Testis (tissue), 3 donors: ENCODE measurements around the gene SLC16A12. TPM values are rescaled to one million over a fixed set of nuclear protein-coding genes. Genes with fewer than 3 reads are reported as not detected.

ENCODE experiments used
- DNase-seq: peaks from one replicate; pipeline ENCODE4 v3.0.0-alpha.2; 2019
- H3K27ac ChIP-seq, 2 donors: fragments of 200-600 bp; sonication (generic); one replicate each; pipeline ENCODE4 v1.5.1; 2019
- H3K27me3 ChIP-seq: fragments of 200-600 bp; sonication (generic); one replicate; pipeline ENCODE4 v1.5.1; 2019
- H3K36me3 ChIP-seq: fragments of 200-600 bp; sonication (generic); one replicate; pipeline ENCODE4 v1.5.1; 2017; ENCODE audit warnings: low read depth; ENCODE audit errors: missing control alignments
- H3K4me1 ChIP-seq: fragments of 200-600 bp; sonication (generic); one replicate; pipeline ENCODE4 v1.5.1; 2019
- H3K4me3 ChIP-seq, 2 donors: fragments of 200-600 bp; sonication (generic); one replicate each; pipeline ENCODE4 v1.5.1; 2017 to 2019
- H3K9me3 ChIP-seq: fragments of 200-600 bp; sonication (generic); one replicate; pipeline ENCODE4 v1.5.1; 2017
- POLR2A ChIP-seq: fragments of 450-650 bp; IDR thresholded peaks from one replicate; pipeline ENCODE4 v1.6.1; 2017; ENCODE audit warnings: antibody characterized with exemption, mild to moderate bottlenecking, moderate library complexity
- WGBS, 2 donors: methylation state at CpG; one replicate each; pipeline ENCODE4 v1.1.5; 2018; 5-methylcytosine and 5-hydroxymethylcytosine counted together
- intact Hi-C: fragments of 100-400 bp; cut with DNase I; formaldehyde crosslinking; loops from one replicate; pipeline ENCODE4 v1.15.1; 2023; ENCODE audit warnings: low total_unique reads
- polyA plus RNA-seq: library from polyadenylated mRNA; stranded (reverse); fragments of 350-450 nt; fragmentation: Illumina TruSeq; extraction: RNeasy Lipid Tissue Mini Kit (QIAGEN cat#74804); gene quantifications from one replicate; pipeline ENCODE4 v1.2.3, GENCODE V29; 2014; ENCODE audit warnings: low read depth, low replicate concordance; ENCODE audit not compliant: insufficient read depth
- total RNA-seq, 2 donors: library from RNA; depleted of rRNA; stranded (reverse); fragments of >200 nt; gene quantifications; one replicate each; pipeline ENCODE4 v1.2.3, GENCODE V29; 2016
- TF ChIP-seq, protein P1 (sequence below), 3 experiments: fragments of 450-650 bp in 2 of 3; fragments of 200-600 bp in 1 of 3; sonication (generic) in 1 of 3; IDR thresholded peaks; one replicate each; pipeline ENCODE4 v1.5.1; 2016 to 2019; ENCODE audit warnings: antibody characterized with exemption in 3 of 3, mild to moderate bottlenecking in 2 of 3, moderate library complexity in 1 of 3

SLC16A12 gene
- total and polyA plus RNA-seq, 3 donors from 2014 or later, result 1.9 to 6.0 (median 2.8) TPM

DNA sequence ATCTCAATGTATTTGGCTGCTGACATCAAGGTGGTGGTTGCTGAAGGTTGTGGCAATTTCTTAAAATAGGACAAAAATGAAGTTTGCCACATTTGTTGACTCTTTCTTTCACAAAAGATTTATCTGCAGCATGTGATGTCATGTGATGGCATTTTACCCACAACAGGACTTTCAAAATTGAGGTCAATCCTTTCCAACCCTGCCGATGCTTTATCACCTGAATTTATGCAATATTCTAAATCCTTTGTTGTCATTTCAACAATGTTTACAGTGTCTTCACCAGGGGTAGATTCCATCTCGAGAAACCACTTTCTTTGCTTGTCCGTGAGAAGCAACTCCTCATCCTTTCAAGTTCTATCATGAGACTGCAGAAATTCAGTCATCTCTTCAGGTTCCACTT is 40.6 kb upstream of the SLC16A12 start:
- H3K27ac ChIP-seq, result no peak overlapping the region
- TF ChIP-seq, protein P1, sequence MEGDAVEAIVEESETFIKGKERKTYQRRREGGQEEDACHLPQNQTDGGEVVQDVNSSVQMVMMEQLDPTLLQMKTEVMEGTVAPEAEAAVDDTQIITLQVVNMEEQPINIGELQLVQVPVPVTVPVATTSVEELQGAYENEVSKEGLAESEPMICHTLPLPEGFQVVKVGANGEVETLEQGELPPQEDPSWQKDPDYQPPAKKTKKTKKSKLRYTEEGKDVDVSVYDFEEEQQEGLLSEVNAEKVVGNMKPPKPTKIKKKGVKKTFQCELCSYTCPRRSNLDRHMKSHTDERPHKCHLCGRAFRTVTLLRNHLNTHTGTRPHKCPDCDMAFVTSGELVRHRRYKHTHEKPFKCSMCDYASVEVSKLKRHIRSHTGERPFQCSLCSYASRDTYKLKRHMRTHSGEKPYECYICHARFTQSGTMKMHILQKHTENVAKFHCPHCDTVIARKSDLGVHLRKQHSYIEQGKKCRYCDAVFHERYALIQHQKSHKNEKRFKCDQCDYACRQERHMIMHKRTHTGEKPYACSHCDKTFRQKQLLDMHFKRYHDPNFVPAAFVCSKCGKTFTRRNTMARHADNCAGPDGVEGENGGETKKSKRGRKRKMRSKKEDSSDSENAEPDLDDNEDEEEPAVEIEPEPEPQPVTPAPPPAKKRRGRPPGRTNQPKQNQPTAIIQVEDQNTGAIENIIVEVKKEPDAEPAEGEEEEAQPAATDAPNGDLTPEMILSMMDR (IDR thresholded peaks at IDR 0.05), result no peak
- TF ChIP-seq POLR2A, result no peak
- no peaks in the 10 kb centered on the region for H3K9me3 ChIP-seq
- H3K4me1 ChIP-seq, result no peaks in the 10 kb centered on the region
- WGBS, 2 donors, result 92 to 96% methylated on average over 3 of the region's 3 CpGs
- H3K36me3 ChIP-seq, result no peaks in the 10 kb centered on the region
- intact Hi-C loops, result no loop called here
- H3K4me3 ChIP-seq, result no peak overlapping the region
- H3K27me3 ChIP-seq, result no peaks in the 10 kb centered on the region
- DNase-seq, result no peak

DNA sequence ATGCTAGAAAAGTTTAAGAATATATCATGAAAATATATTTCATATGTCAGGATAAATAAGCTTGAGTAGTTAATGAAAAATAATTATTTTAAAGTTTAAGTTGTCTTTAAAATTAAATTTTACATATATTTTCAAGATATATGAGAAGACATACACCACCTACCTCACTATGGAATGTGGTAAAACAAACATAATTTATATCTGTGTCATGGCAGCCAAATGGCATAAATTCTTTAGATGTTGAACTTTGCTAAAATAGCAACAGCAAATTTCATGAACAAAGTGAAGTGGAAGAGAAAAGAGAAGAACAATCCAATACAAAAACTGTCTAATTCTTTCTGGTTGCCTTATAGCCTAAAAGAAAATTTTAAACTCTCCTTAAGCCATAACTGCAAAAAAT is 39.6 kb upstream of the SLC16A12 start:
- intact Hi-C loops, result no loop called here
- Histone ChIP-seq H3K27me3 (no peaks in the 10 kb centered on the region), H3K36me3 (no peaks in the 10 kb centered on the region), H3K27ac (no peak overlapping the region), H3K4me3 (no peak overlapping the region), H3K9me3 (no peaks in the 10 kb centered on the region), H3K4me1 (no peaks in the 10 kb centered on the region)
- DNase-seq, result no peak
- TF ChIP-seq POLR2A, result no peak
- TF ChIP-seq, protein P1 (IDR thresholded peaks at IDR 0.05), result no peak

DNA sequence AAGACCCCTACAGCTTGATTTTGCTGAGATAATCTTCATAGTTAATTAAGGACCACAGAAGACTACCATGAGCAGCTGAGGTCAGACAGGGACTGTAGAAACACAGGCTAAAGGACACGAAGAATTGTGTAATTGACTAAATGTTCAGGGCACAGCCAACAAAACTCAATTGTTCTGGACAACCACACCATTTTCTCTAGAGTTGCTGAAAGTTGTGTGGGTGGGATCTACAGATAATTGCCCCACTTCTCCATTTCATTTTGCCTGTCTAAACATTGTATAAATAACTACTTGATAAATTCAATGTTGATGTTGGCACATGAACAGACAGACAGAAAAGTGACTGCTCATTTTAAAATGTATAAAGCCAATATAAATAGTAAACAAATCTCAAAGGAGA is 39.0 kb upstream of the SLC16A12 start:
- no peak for DNase-seq
- Histone ChIP-seq H3K27me3 (no peaks in the 10 kb centered on the region), H3K36me3 (no peaks in the 10 kb centered on the region), H3K4me3 (no peak overlapping the region), H3K9me3 (no peaks in the 10 kb centered on the region), H3K27ac (no peak overlapping the region), H3K4me1 (no peaks in the 10 kb centered on the region)
- intact Hi-C loops, result no loop called here
- TF ChIP-seq, protein P1 (IDR thresholded peaks at IDR 0.05), result no peak
- no peak for TF ChIP-seq POLR2A
- 59 to 63% methylated on average over 1 of the region's 1 CpG for WGBS, 2 donors

DNA sequence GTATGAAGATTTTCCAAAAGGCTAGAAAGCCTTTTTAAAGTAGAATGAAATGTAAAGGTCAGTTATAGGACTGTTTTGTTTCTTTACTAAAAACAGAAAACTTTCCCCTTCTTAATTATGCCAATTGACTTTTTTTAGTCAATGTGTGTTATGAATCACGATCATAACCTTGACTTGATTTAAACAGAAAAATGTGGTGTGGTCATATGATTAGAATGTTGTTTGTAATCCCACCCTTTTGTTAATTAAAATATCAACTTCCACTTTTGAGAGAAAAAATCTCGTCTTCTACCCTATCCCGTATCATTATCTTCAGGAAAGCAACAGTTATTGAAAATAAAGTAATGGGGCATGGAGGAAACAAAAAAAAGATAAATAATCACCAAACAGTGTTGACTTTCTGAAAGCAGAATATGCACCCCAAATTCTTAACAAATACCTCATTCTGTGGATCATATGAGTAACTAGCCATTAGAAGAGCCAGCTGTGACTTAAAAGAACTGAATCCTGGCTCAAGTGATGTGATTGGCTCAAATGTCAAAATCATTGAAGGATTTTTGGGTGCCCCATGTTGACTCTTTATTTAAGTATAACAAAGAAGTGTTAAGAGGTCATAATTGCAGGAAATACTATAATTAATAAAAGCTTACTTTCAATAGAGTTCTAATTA is 32.3 kb upstream of the SLC16A12 start:
- intact Hi-C loops, result no loop called here
- no peaks in the 10 kb centered on the region for H3K36me3 ChIP-seq
- WGBS, 2 donors, result 74 to 79% methylated on average over 3 of the region's 3 CpGs
- H3K9me3 ChIP-seq, result no peaks in the 10 kb centered on the region
- H3K27ac ChIP-seq, result no peak overlapping the region
- no peak overlapping the region for H3K4me3 ChIP-seq
- TF ChIP-seq, protein P1 (IDR thresholded peaks at IDR 0.05), result no peak
- TF ChIP-seq POLR2A, result no peak
- DNase-seq, result no peak
- H3K27me3 ChIP-seq, result no peaks in the 10 kb centered on the region
- H3K4me1 ChIP-seq, result no peaks in the 10 kb centered on the region

DNA sequence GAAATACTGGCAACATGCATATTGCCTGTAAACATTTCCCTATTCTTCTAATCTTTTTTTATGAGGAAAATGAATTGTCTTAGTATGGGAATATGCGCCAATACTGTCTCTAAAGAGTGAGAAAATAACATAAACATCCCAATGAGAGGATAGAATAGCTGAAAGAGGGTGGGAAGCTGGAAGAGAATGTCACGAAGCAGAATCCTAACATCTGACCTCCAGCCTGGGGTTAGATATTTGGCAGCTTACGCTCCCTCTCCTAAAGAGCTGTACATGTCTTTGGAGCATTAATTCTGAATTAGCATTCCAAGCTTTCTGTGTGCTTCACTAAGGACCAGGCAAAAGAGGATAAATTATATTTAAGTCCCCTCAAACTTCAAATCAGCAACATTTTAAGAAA is 31.6 kb upstream of the SLC16A12 start:
- Histone ChIP-seq H3K27ac (no peak overlapping the region), H3K9me3 (no peaks in the 10 kb centered on the region), H3K36me3 (no peaks in the 10 kb centered on the region), H3K27me3 (no peaks in the 10 kb centered on the region), H3K4me3 (no peak overlapping the region), H3K4me1 (no peaks in the 10 kb centered on the region)
- DNase-seq, result no peak
- intact Hi-C loops, result no loop called here
- WGBS, 2 donors, result 52 to 72% methylated on average over 3 of the region's 3 CpGs
- TF ChIP-seq, protein P1 (IDR thresholded peaks at IDR 0.05), result no peak
- no peak for TF ChIP-seq POLR2A
